Chondrocyte (in vitro differentiated cells): ENCODE data around the gene RASL11B. TPM values are rescaled to one million over a fixed set of nuclear protein-coding genes. Genes with fewer than 3 reads are reported as not detected.

Experiments used
- DNase-seq: peaks from one replicate; pipeline ENCODE4 v3.0.0; 2021; ENCODE audit warnings: mixed read lengths, low spot score
- H3K27ac Mint-ChIP-seq: one replicate; pipeline ENCODE4 v1.8.0; 2021; ENCODE audit warnings: mild to moderate bottlenecking, moderate library complexity, mixed read lengths; ENCODE audit not compliant: unreplicated experiment
- H3K27me3 Mint-ChIP-seq: 2 replicates; pipeline ENCODE4 v1.8.0; 2021; ENCODE audit warnings: low read depth, mixed read lengths
- H3K36me3 Mint-ChIP-seq: 2 replicates; pipeline ENCODE4 v1.8.0; 2021; ENCODE audit warnings: low read depth, mixed read lengths
- H3K4me1 Mint-ChIP-seq: 2 replicates; pipeline ENCODE4 v1.8.0; 2021; ENCODE audit warnings: low read depth, mild to moderate bottlenecking, mixed read lengths
- H3K4me3 Mint-ChIP-seq: one replicate; pipeline ENCODE4 v1.8.0; 2021; ENCODE audit warnings: mild to moderate bottlenecking, moderate library complexity, mixed read lengths; ENCODE audit not compliant: unreplicated experiment
- H3K9me3 Mint-ChIP-seq: 2 replicates; pipeline ENCODE4 v1.8.0; 2021; ENCODE audit warnings: low read depth, mixed read lengths
- CTCF ChIP-seq: fragments of 200-600 bp; sonication (generic); IDR thresholded peaks from 2 replicates; pipeline ENCODE4 v1.5.0; 2021; ENCODE audit warnings: antibody characterized with exemption, mild to moderate bottlenecking, moderate library complexity
- total RNA-seq: library from RNA; stranded (reverse); gene quantifications from 3 replicates; pipeline ENCODE4 v1.2.1, GENCODE V29; 2021

The RASL11B gene
- total RNA-seq, 1 donor from 2014 or later: 8.1 TPM

- Mint-ChIP-seq H3K9me3 (no peaks in the 10 kb centered on the region), H3K27ac (peak overlapping the region; percentile 78), H3K4me3 (no peak overlapping the region), H3K27me3 (no peaks in the 10 kb centered on the region), H3K36me3 (no peaks in the 10 kb centered on the region), H3K4me1 (peaks cover 58% of the 10 kb centered on the region)
- no peak for TF ChIP-seq CTCF
- DNase-seq: no peak
Observed at GRCh38 chr4:52840531-52841370, 21.4 kb upstream of the RASL11B start.

GRCh38 chr4:52841682-52842456, 20.2 kb upstream of the RASL11B start:
- H3K27ac Mint-ChIP-seq: peak overlapping the region; percentile 78
- no peak for TF ChIP-seq CTCF
- no peaks in the 10 kb centered on the region for H3K9me3 Mint-ChIP-seq
- DNase-seq: no peak
- no peak overlapping the region for H3K4me3 Mint-ChIP-seq
- no peaks in the 10 kb centered on the region for H3K27me3 Mint-ChIP-seq
- H3K4me1 Mint-ChIP-seq: peaks cover 56% of the 10 kb centered on the region
- no peaks in the 10 kb centered on the region for H3K36me3 Mint-ChIP-seq

- Mint-ChIP-seq H3K27ac (no peak overlapping the region), H3K27me3 (no peaks in the 10 kb centered on the region), H3K4me3 (no peak overlapping the region), H3K9me3 (no peaks in the 10 kb centered on the region), H3K36me3 (no peaks in the 10 kb centered on the region), H3K4me1 (peaks cover 47% of the 10 kb centered on the region)
- no peak for DNase-seq
- TF ChIP-seq CTCF: no peak
Observed at GRCh38 chr4:52842792-52843191, 19.3 kb upstream of the RASL11B start.

GRCh38 chr4:52843351-52843750, 18.8 kb upstream of the RASL11B start:
- Mint-ChIP-seq H3K27me3 (no peaks in the 10 kb centered on the region), H3K36me3 (no peaks in the 10 kb centered on the region), H3K4me3 (no peak overlapping the region), H3K27ac (no peak overlapping the region), H3K4me1 (peaks cover 41% of the 10 kb centered on the region), H3K9me3 (no peaks in the 10 kb centered on the region)
- no peak for DNase-seq
- TF ChIP-seq CTCF: no peak

- Mint-ChIP-seq H3K36me3 (no peaks in the 10 kb centered on the region), H3K27ac (no peak overlapping the region), H3K27me3 (no peaks in the 10 kb centered on the region), H3K9me3 (no peaks in the 10 kb centered on the region), H3K4me1 (peaks cover 35% of the 10 kb centered on the region), H3K4me3 (no peak overlapping the region)
- no peak for DNase-seq
- TF ChIP-seq CTCF: no peak
Observed at GRCh38 chr4:52843958-52844357, 18.2 kb upstream of the RASL11B start.
